ENCODE results near the gene FRMD4A.

Gene FRMD4A

DNA sequence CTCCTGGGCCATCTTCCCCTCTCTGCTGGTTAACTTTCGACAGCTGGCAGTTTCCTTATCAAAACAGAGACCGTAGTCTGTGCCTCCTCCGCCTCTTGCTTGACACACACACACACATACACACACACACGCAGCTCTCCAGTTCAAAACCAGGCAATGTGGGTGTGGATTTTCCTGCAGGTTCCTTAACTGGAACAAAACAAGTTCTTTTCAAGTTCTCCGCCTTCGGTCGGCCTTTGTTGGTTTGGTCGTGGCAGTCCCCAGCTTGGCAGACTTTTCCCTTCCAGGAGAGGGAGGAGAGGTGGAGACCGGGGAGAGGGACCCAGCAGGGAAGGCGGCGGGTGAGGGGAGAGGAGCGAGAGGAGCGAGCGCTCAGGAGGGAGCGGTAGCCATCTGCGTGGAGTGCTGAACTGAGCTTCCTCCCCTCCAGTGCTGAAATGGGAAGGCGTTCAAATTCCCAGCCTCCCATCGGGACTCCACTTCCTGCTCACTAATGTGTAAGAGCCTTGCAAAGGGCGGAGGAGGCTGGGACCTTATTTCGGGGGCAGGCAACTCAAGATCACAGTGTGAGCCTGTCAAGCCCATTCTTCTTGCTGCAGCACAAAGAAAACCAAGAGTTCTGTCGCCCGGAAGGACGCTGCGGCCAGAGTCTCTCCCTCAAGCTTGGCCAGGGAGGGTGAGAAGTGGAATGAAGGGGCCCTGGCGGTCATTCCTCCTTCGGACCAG lies 623.4 kb downstream of the FRMD4A start:
- Histone ChIP-seq H3K36me3 (no peaks in the 10 kb centered on the region), H3K27me3 (no peaks in the 10 kb centered on the region), H3K9me3 (no peaks in the 10 kb centered on the region), H3K4me1 (no peaks in the 10 kb centered on the region), H3K4me3 (ENCODE audit: low read depth, low read length) (no peak overlapping the region)
- no peak for DNase-seq
- TF ChIP-seq, protein P1, sequence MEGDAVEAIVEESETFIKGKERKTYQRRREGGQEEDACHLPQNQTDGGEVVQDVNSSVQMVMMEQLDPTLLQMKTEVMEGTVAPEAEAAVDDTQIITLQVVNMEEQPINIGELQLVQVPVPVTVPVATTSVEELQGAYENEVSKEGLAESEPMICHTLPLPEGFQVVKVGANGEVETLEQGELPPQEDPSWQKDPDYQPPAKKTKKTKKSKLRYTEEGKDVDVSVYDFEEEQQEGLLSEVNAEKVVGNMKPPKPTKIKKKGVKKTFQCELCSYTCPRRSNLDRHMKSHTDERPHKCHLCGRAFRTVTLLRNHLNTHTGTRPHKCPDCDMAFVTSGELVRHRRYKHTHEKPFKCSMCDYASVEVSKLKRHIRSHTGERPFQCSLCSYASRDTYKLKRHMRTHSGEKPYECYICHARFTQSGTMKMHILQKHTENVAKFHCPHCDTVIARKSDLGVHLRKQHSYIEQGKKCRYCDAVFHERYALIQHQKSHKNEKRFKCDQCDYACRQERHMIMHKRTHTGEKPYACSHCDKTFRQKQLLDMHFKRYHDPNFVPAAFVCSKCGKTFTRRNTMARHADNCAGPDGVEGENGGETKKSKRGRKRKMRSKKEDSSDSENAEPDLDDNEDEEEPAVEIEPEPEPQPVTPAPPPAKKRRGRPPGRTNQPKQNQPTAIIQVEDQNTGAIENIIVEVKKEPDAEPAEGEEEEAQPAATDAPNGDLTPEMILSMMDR (IDR thresholded peaks at IDR 0.05; ENCODE audit: low read depth, low read length): no peak

DNA sequence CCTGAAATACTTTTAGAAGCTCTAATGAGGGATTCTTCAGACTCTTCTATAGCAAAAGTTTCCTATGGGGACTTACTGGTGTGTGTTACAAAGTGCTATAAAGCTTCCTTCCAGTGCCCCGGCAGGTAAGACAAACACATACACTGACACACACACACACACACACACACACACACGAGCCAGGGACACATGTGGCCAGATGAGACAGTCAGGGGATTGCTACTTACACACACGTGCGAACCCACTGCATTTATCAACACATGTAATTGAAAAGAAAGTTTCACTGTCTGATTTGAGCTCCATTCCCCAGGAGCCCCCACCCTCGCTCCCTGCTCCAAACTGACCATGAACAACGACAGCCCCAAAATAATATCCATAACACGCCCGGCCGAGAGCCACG lies 624.1 kb downstream of the FRMD4A start:
- no peak for DNase-seq
- Histone ChIP-seq H3K27me3 (no peaks in the 10 kb centered on the region), H3K36me3 (no peaks in the 10 kb centered on the region), H3K4me1 (no peaks in the 10 kb centered on the region), H3K9me3 (no peaks in the 10 kb centered on the region), H3K4me3 (ENCODE audit: low read depth, low read length) (no peak overlapping the region)
- TF ChIP-seq, protein P1 (IDR thresholded peaks at IDR 0.05; ENCODE audit: low read depth, low read length): no peak

DNA sequence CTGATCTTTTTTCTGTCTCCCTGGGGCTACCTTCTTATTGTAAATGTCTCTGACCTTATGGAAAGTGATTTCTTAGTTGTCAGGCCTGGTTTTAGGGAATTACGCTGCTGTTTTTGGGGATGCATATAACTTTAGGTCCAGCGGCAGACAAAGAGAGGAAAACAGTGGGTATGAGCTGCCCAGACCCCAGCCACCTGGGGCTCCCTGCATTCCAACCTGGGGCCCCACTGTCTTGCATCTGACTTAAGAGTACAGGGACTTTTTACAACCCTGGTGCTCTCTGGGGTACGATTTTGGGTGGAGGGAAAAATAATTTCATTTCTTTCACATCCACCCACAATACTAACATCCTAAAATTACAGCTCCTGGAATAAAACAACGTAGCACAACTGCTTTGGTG lies 624.5 kb downstream of the FRMD4A start:
- TF ChIP-seq, protein P1 (IDR thresholded peaks at IDR 0.05; ENCODE audit: low read depth, low read length): no peak
- H3K36me3 ChIP-seq: no peaks in the 10 kb centered on the region
- H3K27me3 ChIP-seq: no peaks in the 10 kb centered on the region
- no peaks in the 10 kb centered on the region for H3K9me3 ChIP-seq
- DNase-seq: no peak
- no peaks in the 10 kb centered on the region for H3K4me1 ChIP-seq
- H3K4me3 ChIP-seq (ENCODE audit: low read depth, low read length): no peak overlapping the region

DNA sequence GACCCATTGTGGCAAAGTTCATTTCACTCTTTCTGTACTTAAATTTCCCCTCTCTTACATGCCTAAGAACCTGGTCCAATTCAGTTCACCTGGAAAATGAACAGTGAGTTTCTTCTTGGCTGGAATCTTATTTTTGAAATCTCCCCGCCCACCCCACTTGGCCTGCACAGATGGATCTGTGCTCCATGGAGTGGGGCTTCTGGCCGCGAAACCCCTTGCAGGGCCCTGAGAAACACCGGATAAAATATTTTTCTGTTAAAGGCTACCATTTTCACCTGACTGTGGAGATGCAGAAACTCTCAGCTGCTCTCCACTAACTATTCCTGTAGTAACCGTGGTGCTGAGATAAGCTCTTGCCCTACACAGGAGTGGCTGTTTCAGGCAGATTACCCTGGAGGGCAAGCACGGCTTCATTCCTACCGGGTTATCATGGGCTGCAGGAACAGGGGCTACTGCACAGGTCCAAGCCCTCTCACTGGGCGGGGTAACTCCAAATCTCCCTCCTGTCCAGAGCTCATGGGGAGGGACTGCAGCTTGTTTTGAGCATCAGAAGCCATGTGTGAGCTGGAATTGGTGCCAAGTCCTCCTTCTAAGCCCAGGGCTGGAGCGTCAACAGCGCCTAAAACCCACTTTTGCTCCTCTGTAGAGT lies 625.1 kb downstream of the FRMD4A start:
- Histone ChIP-seq H3K4me3 (ENCODE audit: low read depth, low read length) (no peak overlapping the region), H3K4me1 (no peaks in the 10 kb centered on the region), H3K9me3 (no peaks in the 10 kb centered on the region), H3K36me3 (no peaks in the 10 kb centered on the region), H3K27me3 (no peaks in the 10 kb centered on the region)
- TF ChIP-seq, protein P1 (IDR thresholded peaks at IDR 0.05; ENCODE audit: low read depth, low read length): no peak
- DNase-seq: no peak

DNA sequence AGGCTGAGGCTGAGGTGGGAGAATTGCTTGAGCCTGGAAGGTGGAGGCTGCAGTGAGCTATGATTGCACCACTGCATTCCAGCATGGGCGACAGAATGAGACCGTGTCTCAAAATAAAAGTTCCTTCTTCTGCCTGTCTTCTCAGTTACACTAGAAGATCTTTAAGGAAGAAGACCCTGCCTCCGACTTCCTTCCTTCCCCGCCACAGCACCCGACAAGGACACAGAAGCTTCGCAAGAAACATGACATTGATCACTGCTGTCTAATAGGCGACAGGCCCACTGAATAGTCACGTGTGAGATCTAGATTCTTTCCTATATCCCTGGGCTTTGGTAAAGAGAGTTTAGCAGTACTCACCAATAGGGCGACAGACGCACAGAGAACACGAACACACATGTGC lies 625.8 kb downstream of the FRMD4A start:
- no peak for DNase-seq
- Histone ChIP-seq H3K4me1 (no peaks in the 10 kb centered on the region), H3K36me3 (no peaks in the 10 kb centered on the region), H3K4me3 (ENCODE audit: low read depth, low read length) (no peak overlapping the region), H3K27me3 (no peaks in the 10 kb centered on the region), H3K9me3 (no peaks in the 10 kb centered on the region)
- TF ChIP-seq, protein P1 (IDR thresholded peaks at IDR 0.05; ENCODE audit: low read depth, low read length): no peak

DNA sequence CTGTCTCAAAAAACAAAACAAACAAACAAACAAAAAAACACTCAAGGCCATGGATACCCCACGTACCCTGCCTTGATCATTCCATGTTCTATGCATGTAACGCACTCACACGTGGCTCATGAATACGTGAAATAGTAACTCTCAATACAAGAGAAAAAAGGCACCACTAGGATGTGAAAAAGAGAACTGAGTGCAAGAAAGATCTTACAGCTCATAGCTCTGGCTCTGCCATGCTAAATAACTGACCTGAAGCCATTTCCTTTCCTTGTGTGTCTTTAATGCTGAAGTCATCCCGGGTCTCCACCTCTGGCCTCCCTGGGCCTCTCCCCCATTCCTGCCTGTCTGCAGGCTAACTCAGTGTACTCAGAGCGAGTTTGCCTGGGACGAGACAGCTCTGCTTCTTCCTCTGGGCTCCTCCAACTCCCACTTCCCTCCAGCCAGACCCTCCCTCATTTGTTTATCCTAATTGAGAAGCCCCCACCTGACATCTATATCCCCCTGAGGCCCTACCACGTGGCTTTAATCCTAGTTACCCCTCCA lies 626.7 kb downstream of the FRMD4A start:
- no peaks in the 10 kb centered on the region for H3K36me3 ChIP-seq
- no peak overlapping the region for H3K4me3 ChIP-seq (ENCODE audit: low read depth, low read length)
- TF ChIP-seq, protein P1 (IDR thresholded peaks at IDR 0.05; ENCODE audit: low read depth, low read length): no peak
- H3K4me1 ChIP-seq: no peaks in the 10 kb centered on the region
- no peaks in the 10 kb centered on the region for H3K27me3 ChIP-seq
- no peak for DNase-seq
- no peaks in the 10 kb centered on the region for H3K9me3 ChIP-seq

All from BE2C (cell line).